Measurements from ENCODE around the gene STON2.
A peak's percentile ranks its signal among the peaks of the same experiment; 100 is the strongest.

STON2 gene

DNA sequence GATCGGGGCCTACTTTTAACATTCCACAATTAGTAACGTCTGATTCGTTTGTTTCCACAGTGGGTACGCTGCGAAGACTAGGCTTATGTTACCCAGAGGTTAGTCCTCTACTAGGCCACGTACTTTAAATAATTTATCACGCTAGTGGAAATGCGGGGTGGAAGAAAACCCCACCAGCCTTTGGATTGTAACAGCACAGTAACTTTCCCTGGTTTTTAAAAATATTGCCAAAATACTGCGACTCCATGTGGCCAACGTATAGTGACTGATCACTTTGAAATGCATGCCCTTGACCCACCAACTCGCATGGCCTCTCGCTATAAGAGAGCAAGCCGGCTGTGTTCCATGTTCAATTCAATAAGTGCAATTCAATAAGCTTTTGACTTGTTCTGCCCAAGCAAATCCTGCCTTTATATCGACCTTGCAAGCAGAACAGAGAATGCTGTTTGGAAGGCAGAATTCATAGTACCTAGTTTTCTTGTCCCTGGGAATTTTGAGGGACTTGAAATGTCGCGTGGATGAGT lies 178.5 kb downstream of the STON2 start:
- TF ChIP-seq, protein P1, sequence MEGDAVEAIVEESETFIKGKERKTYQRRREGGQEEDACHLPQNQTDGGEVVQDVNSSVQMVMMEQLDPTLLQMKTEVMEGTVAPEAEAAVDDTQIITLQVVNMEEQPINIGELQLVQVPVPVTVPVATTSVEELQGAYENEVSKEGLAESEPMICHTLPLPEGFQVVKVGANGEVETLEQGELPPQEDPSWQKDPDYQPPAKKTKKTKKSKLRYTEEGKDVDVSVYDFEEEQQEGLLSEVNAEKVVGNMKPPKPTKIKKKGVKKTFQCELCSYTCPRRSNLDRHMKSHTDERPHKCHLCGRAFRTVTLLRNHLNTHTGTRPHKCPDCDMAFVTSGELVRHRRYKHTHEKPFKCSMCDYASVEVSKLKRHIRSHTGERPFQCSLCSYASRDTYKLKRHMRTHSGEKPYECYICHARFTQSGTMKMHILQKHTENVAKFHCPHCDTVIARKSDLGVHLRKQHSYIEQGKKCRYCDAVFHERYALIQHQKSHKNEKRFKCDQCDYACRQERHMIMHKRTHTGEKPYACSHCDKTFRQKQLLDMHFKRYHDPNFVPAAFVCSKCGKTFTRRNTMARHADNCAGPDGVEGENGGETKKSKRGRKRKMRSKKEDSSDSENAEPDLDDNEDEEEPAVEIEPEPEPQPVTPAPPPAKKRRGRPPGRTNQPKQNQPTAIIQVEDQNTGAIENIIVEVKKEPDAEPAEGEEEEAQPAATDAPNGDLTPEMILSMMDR (IDR thresholded peaks at IDR 0.05; ENCODE audit: low read depth, low read length, missing control alignments), result no peak
- H3K4me3 ChIP-seq (ENCODE audit: low read depth, low read length), result peak overlapping the region; percentile 68
- no peak for DNase-seq (ENCODE audit: low read depth)

DNA sequence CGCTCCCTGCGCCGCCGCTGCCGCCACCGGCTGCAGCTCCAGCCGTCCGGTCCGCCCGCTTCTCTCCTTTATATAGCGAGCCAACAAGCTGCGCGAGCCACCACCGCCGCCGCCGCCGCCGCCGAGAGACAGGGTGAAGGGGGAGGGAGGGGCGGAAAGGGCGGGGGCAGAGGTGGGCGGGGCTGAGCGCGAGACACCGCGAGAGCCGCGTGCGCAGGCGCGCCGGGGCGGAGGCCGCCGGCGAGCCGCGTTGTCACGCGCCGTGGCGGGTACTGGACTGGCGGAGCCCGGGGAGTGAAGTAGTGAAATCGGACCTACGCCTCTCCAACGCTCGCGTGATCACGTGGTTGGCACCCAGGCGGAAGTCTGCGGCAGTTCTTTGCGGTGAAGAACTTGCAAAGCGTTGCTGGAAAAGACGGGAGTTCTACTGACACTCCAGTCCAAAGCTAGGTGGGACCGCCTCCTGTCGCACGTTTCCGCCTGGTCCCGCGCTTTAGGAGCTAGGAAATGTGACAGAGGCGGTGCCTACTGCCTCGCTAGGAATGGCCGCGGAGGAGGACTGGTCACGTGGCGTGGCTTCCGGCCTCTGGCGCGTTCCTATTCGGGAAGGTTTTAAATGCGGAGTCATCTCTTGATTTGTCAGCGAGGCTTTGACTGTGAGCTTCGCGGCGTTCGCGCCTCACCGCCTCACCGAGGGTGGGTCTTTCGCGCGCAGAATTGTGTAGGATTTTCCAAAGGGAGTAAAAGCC lies 179.1 kb downstream of the STON2 start, which contains the start of gene GTF2A1:
Gene GTF2A1, minus strand, starts transcription at position 130 of the 749 bp plus-strand sequence. CDS start 441 bp downstream, outside the sequence.
- DNase-seq (ENCODE audit: low read depth), result peak; percentile 88
- TF ChIP-seq, protein P1 (IDR thresholded peaks at IDR 0.05; ENCODE audit: low read depth, low read length, missing control alignments), result no peak
- H3K4me3 ChIP-seq (ENCODE audit: low read depth, low read length), result peak within 1 kb of the TSS; percentile 87

DNA sequence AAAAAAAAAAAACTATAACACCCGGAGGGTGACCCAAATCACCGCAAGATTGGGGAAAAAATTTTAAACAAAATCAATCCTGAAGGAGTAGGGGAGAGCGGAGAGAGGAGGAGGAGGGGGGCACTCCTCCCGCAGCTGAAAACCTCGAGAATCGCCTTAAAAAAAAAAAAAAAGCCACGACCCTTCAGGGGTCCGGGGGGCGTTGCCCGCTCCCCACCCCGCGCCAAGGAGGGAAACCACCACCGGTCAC lies 179.6 kb downstream of the STON2 start:
- H3K4me3 ChIP-seq (ENCODE audit: low read depth, low read length), result peak overlapping the region; percentile 87
- DNase-seq (ENCODE audit: low read depth), result no peak
- TF ChIP-seq, protein P1 (IDR thresholded peaks at IDR 0.05; ENCODE audit: low read depth, low read length, missing control alignments), result no peak

DNA sequence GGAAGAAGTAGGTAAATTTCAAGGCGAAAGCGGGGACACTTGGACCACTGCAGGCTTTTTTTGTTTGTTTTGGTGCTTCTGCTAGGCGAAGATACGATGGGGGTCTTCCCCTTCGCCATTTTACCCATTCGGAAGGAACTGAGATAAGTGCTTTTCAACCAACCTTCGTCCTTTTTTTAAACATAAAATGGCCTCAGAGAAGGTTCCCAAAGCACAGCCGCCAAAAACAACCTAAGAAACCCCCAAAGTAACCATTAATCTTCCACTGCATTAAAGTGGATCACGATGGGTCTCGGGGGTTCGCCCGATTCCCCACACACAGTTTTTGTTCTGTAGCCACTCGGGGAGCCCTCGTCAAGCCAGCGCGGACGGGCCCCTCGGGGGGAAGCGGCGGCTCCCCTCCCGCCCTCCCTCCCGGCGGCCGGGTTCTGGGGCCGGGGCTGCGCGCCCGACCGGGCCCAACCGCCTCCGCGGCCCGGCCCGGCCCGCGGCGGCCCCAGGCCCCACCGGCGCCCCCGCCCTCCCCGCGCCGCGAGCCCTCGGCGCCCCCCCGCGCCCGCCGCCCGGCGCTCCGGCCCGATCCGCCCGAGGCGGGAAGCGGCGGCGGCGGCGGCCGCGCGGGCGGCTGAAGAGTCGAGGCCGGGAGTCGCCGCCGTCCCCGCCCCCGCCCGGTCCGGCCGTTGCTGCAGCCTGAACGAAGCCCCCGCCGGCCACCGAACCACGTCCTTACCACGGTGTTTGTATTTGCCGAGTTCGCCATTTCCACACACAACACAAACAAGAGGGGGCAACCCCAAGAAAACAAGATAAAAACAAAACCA lies 180.2 kb downstream of the STON2 start:
- DNase-seq (ENCODE audit: low read depth), result no peak
- TF ChIP-seq, protein P1 (IDR thresholded peaks at IDR 0.05; ENCODE audit: low read depth, low read length, missing control alignments), result no peak
- H3K4me3 ChIP-seq (ENCODE audit: low read depth, low read length), result peak overlapping the region; percentile 87

DNA sequence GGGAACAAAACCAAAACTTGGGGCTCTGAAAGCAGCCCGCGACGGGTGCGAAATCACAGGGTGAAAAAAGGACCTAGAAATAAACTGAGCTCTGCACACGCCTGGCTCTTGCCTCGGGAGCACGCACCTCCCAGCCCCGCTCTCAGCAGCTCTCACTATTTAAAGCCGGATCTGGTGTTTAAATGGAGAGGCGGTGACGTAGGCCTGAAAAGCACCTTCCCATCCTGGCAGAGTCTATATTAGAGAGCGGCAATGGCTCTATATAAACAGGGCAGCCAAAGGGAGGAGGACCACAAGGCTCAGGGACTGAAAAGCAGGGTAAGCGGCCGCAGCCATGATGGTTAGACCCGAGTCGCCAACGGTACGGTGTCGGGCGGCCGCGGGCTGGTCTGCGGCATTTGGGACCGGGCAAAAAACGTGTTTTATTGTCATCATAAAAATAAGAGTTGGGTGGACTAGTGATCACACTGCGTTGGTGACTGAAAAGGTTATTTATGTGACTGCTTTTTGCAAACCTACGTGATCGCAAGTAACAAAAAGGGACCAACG lies 180.8 kb downstream of the STON2 start:
- peak overlapping the region; percentile 87 for H3K4me3 ChIP-seq (ENCODE audit: low read depth, low read length)
- TF ChIP-seq, protein P1 (IDR thresholded peaks at IDR 0.05; ENCODE audit: low read depth, low read length, missing control alignments), result no peak
- DNase-seq (ENCODE audit: low read depth), result peak; percentile 92

DNA sequence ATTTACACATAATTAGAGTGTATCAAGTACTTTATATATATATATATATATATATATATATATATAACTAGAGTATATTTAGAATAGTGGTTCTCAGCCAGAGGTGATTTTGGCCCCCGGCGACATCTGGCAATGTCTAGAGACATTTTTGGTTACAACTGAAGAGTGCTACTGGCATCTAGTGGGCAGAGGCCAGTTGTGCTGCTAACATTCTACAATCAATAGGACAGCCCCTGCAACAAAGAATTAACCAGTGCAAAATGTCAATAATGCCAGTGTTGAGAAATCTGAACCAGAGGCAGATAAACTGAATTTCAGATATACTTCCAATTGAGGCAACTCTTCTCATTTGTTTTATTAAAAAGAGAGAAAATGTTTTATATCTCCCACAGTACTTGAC lies 188.3 kb downstream of the STON2 start:
- no peak overlapping the region for H3K4me3 ChIP-seq (ENCODE audit: low read depth, low read length)
- TF ChIP-seq, protein P1 (IDR thresholded peaks at IDR 0.05; ENCODE audit: low read depth, low read length, missing control alignments), result peak; percentile 52
- no peak for DNase-seq (ENCODE audit: low read depth)
